G401 (cell line): Measurements from ENCODE around the gene PDZD2. TPM values are rescaled to one million over a fixed set of nuclear protein-coding genes. Genes with fewer than 3 reads are reported as not detected.

Experiments used
- DNase-seq: peaks from one replicate; pipeline ENCODE4 v3.0.0-alpha.2; 2015; ENCODE audit warnings: low spot score
- in situ Hi-C: cut with HindIII; loops from 2 replicates; pipeline ENCODE4 v1.10.0; 2016; ENCODE audit warnings: low sequenced_read_pairs, mixed read lengths
- total RNA-seq: library from RNA; depleted of rRNA; stranded (reverse); fragments of >200 nt; shearing (Covaris generic); gene quantifications from 2 replicates; pipeline ENCODE4 v1.2.3, GENCODE V29; 2014

The PDZD2 gene
- total RNA-seq, 1 experiment from 2014 or later, result 9.3 TPM

DNA sequence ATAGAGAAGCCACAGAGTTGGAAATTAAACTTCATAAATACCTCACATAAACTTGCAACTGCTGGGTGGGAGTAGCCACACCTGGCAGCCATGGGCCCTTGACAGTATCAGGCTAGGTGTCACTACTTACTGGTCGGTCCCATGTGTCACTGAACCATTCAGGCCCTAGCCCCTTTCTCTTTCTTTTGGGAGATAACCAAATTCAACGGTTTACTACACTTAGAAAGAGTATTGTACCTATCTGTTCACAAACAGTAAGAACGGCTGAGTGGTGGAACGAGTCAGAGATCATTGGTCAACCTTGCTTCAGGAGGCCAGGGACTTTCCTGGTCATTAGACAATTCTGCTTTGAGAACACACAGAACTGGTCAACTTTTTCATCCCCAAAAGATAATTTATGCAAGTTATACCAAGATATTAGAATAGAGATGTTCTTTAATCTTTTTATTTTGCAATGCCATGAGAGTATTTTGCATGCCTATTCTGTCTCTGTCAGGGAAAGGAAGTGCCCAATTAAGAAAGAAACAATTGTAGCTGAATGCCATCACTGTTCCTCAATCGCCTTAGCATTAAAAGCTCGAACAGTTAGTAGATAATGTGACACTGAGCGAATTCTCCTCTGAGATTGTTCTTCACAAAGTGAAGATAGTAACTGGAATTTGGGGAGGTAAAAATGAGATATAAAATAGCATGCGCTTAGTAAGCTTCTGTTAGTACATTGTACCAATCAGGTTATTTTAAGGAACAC lies 484.3 kb downstream of the PDZD2 start:
- DNase-seq, result no peak
- in situ Hi-C loops, result no loop called here

DNA sequence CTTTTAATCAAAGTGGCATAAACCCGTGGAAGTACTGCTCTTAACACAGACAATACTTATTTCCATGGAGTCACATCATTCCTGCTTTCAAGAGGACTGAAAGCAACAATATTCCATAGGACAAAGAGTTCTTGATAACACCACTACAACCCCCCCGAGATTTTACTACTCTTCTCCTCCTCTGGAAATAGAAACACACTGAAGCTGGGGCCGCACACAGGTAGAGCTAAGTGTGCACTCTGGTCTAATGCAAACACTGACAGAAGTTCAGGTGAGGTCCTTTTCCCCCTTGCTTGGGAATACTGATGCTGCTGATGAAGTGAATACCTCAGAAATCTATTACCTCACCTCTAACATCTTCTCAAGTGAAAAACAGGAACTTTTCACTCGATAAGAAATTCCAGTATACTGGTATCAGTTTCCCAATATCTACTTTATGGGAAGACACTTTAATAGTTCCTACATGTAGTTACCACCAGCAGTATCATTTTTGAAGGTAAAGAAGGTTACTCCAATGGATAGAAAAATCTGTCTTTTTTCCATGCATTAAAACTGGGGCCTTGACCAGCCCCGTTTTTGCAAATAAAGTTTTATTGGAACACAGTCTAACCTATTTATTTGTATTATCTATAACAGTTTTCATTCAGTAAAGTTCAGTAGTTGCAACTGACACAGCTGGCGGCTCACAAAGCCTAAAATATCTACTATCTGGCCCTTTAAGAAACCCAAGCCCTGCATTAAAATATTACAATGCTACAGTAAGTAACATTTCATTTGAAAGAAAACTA lies 485.2 kb downstream of the PDZD2 start:
- in situ Hi-C loops, result no loop called here
- no peak for DNase-seq

DNA sequence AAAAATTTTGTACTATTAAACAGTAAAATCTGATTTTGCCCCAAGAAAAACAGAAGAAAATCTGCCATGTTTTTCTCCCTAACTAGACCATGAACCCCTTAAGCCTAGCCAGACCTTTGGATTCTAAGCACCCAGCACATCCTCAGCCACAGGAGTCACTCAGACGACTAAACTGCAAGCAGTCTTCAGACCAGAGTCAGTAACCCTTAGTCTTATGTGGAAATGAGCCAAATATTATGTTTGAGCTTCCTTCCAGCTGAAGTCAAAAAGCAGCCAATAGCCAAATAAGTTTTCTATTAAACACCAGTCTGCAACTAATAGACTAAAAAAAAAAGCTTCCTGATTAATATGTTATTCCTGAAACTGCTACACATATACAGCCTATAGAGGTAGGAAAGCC lies 487.8 kb downstream of the PDZD2 start:
- in situ Hi-C loops, result no loop called here
- DNase-seq, result no peak

DNA sequence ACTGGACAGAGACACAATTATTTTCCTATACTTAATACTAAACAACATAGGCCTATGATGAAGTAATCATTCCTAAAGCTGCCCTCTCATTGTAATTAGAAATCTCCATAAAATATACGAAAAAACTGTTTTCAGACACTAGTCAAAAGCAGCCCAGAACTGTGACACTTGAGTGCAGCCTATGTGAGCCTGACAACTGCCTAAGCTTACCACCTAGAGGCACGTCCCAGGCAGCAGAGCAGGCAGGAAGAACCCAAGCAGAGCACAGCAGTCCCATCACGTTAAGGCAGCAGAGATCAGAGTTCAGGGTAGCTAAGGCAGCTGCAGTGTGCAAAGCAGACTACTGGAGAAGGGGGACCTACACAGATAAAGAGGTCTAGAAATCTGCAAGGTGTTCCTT lies 488.8 kb downstream of the PDZD2 start:
- in situ Hi-C loops, result no loop called here
- no peak for DNase-seq

DNA sequence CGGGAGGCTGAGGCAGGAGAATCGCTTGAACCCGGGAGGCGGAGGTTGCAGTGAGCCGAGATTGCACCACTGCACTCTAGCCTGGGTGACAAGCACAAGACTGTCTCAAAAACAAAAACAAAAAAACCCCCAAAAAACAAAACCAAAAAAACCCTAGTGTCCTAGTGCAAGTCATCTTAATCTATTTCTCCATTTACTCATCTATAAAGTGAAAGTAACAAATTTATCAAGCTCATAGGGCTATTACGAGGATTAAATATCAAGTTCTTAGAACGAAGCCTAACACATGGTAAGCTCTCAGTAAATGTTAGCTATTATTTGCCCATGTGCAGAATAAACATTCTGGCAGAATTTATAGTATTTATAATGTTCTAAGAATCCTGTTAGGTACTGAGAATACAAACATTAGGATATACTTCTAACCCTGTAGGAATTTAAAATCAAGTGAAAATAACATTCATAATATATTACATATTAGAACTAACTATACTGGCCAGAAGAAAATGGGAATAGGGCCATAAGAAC lies 490.2 kb downstream of the PDZD2 start:
- DNase-seq, result no peak
- in situ Hi-C loops, result no loop called here

DNA sequence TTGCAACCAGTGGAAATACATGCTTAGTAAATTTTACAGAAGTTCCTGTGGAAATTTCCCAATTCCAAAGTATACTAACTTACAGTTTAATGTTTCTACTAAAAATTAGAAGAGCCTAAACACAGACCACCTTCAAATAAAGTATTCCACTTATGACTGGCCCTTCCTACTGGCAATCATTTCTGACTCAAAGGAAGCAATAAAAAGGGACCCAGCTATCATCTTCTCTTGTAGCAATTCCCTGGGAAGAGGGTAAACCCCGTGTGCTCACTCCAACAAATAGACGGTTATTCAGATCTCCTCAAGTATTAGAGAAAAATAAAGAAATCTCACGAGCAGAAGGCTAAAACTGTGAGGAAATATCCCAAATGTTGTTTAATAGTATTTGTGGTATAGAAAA lies 491.9 kb downstream of the PDZD2 start:
- in situ Hi-C loops, result no loop called here
- no peak for DNase-seq

DNA sequence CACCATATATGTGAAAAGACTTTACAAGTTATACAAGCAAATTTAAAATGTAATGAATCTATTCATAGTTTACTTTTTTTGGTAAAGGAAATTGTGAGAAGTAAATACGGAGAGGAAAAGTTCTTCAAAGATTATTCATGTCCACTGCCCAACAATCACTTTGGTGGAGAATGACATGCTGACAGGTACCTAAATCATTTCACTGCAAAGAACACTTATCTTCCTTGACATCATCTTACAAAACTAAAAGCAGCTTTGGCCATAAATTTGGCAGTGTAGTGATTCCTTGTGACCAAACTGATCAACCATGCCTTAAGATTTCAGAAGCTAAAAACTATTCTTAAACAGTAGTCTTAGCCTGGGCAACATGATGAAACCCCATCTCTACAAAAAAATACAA lies 492.7 kb downstream of the PDZD2 start:
- in situ Hi-C loops, result no loop called here
- no peak for DNase-seq

DNA sequence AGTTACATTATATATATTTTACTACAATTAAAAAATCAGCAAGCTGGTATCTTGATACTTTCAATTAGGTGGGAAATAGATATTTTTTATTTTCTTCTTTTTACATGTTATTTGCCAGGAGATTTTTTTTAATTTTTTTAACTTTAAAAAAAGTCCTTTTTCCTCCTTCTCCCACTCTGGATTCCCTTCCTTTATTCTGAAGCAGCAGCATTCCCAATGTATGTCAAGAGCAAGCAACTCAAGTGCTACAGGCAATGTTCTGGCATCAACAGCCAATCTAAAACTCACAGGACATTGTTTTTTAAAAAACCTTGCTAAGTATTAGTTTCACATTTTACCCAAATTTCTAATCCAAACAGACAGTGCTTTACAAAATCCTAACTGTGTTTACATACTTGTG lies 493.8 kb downstream of the PDZD2 start:
- in situ Hi-C loops, result no loop called here
- no peak for DNase-seq

DNA sequence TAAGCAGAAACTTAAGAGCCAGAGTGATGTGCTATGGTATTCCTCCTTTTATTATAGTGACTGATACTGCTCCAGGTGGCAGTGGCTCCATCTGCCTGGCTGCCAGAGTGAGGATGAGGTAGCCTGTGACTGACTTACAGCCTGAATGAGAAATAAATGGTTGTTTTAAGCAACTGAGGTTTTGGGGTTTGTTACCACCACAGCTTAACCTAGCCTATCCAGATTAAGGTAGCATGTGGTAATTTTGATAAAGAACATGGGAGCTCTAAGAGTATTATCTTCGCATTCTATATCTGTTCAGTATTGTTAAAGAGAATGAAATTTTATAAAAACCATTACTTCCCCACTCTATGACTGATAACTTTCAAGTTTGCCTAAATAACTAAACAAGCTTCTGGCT lies 496.2 kb downstream of the PDZD2 start:
- in situ Hi-C loops, result no loop called here
- DNase-seq, result no peak

DNA sequence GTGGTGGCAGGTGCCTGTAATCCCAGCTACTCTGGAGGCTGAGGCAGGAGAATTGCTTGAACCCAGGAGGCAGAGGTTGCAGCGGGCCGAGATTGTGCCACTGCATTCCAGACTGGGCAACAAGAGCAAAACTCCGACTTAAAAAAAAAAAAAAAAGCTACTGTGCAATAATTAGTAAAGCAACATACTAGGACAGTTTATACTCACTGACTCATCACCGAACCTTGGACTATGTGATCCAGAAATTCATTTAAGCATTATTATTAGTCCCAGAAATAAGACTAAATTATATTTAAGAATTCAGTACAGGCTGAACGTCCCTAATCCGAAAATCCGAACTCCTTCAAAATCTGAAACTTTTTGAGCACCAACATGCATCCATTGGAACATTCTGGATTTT lies 497.4 kb downstream of the PDZD2 start:
- no peak for DNase-seq
- in situ Hi-C loops, result no loop called here

DNA sequence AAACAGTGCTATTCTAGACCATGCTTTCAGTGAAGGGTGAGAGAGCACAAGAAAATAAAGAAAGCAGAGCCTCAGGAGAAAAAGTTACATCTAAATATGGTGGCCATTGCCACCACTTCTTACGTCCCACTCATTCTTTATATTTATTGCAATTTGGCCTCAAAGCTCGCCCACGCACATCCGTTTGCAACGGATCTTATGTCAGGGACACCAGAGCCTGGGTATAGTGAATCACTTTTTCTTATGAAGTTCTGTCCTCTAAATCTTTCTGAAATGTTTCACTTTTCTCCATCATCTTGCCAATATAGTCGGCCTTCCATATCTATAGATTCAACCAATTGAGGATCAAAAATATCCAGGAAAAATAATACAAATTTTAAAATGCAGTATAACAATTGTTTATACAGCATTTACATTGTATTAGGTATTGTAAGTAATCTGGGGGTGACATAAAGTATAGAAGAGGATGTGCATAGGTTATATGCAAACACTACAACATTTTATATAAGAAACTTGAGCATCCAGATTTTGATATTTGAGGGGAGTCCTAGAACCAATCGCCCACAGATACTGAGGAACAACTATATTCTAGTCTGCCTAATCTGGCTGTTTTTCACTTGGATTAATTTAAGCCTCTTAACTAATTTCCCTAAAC lies 500.0 kb downstream of the PDZD2 start:
- no peak for DNase-seq
- in situ Hi-C loops, result no loop called here

DNA sequence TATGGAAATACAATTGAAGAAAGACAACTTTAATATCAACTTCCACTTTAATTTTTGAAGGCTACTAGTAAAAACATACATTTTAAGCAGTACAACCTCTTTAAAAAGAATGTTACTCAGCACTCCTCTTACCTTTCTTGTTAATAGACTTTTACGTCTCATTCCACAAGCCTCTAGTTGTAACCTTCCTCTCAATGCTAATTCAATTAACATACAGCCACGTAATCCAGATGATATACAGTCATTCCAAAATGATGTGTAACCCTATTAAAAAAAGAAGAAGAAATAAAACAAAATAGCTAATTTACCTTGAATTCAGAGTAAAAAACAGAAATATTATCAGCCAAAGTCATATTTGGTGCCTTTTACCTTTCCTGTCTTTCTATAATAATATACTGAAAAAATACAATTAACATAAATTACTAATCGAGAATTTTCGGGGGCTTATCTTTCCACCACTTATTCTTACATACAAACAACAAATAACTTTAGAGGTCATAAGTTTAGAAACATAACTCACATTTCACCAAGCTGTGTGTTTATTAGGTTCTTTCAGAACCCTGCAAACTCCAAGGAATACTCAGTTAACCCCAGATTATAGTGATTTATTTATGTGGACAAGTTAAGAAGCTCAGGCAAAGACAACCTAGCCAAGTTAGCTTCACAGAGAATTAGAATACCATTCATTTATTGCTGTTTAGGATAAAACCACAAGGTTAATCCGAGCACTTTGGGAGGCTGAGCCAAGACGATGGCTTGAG lies 504.9 kb downstream of the PDZD2 start:
- in situ Hi-C loops, result no loop called here
- DNase-seq, result no peak

DNA sequence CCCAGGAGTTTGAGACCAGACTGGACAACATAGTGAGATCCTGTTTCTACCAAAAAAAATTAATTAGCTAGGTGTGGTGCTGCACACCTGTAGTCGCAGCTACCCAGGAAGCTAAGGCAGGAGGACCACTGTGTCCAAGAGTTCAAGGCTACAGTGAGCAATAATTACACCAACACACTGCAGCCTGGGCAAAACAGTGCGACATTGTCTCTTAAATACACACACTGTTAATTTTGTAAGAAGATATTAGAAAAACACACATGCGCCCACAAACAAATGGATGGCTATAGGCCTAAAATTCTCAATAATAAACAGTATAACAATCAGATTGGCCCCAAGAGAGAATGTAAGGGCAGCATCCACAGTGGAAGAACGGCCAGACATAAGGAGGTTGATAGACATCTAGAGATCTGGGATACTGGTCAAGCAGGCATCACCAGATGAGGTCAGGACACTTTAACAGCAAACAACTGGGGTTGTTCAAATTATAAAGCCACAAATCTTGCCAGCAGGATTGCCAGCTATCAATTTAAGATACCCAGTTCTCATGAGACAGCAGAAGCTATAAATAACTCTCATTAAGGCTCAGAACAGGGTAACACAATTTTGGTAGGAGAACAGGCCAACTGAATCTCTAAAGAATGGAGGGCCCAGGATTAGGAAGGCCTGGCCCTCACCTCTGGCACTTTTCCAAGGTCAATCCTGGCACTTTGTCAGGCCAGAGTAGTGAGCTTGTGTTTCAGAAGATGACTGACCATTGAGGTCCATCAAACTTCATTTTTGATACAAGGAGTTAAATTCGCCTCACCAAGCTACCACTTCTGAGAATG lies 505.7 kb downstream of the PDZD2 start:
- in situ Hi-C loops, result no loop called here
- no peak for DNase-seq

DNA sequence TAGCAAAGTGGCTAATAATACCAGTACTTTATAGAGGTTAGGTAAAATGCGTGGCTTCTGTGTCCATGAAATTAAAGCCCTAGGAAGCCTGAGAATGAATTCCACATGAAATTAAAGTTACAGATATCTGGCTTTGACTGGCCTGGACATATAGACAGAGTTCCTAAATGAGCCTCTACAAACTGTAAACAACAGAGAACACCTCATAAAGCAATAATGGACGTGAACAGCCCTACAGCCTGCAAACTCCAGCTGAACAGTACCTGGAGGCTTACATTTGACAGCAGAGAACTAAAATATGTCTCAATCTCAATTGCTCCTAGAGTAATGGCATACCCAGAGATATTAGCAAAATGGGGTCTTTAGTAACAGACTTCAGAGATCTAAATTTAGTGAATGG lies 506.4 kb downstream of the PDZD2 start:
- DNase-seq, result no peak
- in situ Hi-C loops, result no loop called here

DNA sequence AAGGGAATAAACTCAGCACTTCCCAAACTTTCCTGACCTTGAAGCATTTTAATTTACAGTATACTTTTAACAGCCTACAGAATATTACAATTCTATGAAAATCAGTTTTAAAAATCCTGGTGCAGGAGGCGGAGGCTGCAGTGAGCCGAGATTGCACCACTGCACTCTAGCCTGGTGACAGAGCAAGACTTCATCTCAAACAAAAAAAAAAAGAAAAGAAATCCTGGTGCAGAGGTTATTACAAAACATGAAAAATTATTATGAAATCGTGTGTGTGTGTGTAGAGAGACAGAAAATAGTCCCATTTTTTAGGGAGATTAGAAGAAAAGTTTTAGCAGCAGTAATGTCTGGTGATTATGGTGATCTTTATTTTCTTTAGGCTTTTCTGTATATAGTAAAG lies 508.3 kb downstream of the PDZD2 start:
- in situ Hi-C loops, result no loop called here
- DNase-seq, result no peak

DNA sequence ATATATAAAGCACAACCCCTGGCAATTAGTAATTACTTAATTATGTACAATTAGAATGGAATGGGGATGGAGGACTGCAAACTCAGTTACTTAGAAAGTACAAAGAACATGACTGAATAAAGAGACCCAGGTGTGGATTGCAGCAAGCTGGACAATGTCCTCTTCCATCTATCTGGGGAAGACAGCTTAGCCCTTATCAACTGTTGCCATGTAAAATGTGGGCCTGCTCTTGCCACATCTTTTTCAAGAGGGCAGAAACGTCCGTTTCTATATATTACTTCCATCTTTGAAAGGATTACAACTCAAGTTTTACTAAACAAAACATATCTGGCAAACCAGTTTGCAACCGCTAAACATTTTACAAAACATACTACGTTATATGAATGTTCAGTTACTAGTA lies 509.0 kb downstream of the PDZD2 start:
- in situ Hi-C loops, result no loop called here
- DNase-seq, result no peak

DNA sequence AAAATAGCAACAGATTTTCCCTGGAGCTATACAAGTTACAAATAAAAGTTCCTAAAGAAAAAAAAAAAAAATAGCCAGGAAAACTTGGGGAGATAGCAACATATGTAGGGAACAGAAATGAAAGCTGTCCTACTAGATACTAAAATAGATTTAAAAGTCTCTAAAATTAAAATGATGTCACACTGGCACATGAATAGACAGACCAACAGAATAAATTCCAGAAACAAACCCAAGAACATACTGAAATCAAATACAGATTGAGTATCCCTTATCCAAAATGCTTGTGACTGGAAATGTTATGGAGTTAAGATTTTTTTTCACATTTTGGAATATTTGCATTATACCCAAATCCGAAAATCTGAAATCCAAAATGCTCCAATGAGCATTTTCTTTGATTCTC lies 511.4 kb downstream of the PDZD2 start:
- in situ Hi-C loops, result no loop called here
- no peak for DNase-seq

DNA sequence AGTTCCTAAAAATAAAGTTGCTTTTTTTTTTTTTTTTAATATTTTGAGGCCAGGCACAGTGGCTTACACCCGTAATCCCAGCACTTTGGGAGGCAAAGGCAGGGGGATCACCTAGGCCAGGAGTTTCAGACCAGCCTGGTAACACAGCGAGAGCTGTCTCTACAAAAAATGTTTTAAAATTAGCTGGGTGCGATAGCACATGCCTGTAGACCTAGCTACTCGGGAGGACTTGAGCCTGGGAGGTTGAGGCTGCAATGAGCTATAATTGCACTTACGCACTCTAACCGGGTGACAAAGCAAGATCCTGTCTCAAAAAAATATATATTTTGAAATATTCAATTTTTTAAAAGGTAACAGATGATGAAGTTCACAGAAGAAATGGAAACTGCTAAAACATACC lies 512.3 kb downstream of the PDZD2 start:
- no peak for DNase-seq
- in situ Hi-C loops, result no loop called here

DNA sequence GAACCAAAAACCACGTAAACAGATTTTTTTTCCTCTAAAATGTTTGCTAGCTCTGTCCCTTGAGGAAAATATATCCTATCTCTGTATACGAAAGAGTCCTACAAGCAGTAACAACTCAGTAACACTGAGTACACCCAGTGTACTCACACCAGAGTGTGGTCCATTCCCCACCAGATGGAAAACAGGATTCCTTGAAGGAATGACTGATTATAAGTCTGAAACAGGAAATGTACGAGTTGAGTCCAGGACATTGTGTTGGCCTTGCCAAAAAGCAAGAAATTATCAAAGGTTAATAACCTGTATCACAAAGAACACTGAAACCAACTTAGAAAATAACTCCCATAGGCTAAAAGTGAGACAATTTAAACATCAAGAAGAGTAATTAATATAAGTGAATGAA lies 514.8 kb downstream of the PDZD2 start:
- DNase-seq, result no peak
- in situ Hi-C loops, result no loop called here
